Mesothelial cell of epicardium (in vitro differentiated cells): ENCODE data around the gene HCN4. TPM values are rescaled to one million over a fixed set of nuclear protein-coding genes. Genes with fewer than 3 reads are reported as not detected.
A peak's percentile ranks its signal among the peaks of the same experiment; 100 is the strongest.

Experiments
- DNase-seq, 2 experiments: peaks; one replicate each; pipeline ENCODE4 v3.0.0; 2021; ENCODE audit warnings: low spot score in 2 of 2; ENCODE audit not compliant: unreplicated experiment in 2 of 2
- H3K27ac Mint-ChIP-seq: 2 replicates; pipeline ENCODE4 v1.8.0; 2021; ENCODE audit warnings: mixed read lengths
- H3K27me3 Mint-ChIP-seq: 2 replicates; pipeline ENCODE4 v1.8.0; 2021; ENCODE audit warnings: low read depth, mixed read lengths
- H3K36me3 Mint-ChIP-seq: 2 replicates; pipeline ENCODE4 v1.8.0; 2021; ENCODE audit warnings: mixed read lengths
- H3K4me1 Mint-ChIP-seq: 2 replicates; pipeline ENCODE4 v1.8.0; 2021; ENCODE audit warnings: mixed read lengths
- H3K4me3 Mint-ChIP-seq: 2 replicates; pipeline ENCODE4 v1.8.0; 2021; ENCODE audit warnings: mild to moderate bottlenecking, moderate library complexity, mixed read lengths
- H3K9me3 Mint-ChIP-seq: 2 replicates; pipeline ENCODE4 v1.8.0; 2021; ENCODE audit warnings: mixed read lengths
- total RNA-seq: library from RNA; stranded (reverse); gene quantifications from 3 replicates; pipeline ENCODE4 v1.2.1, GENCODE V29; 2021
- TF ChIP-seq, protein P1 (sequence below): fragments of 200-600 bp; sonication (generic); IDR thresholded peaks from one replicate; pipeline ENCODE4 v1.5.0; 2021; ENCODE audit warnings: antibody characterized with exemption; ENCODE audit not compliant: unreplicated experiment

HCN4 gene
- total RNA-seq, 1 donor from 2014 or later = 0.69 TPM

- TF ChIP-seq, protein P1, sequence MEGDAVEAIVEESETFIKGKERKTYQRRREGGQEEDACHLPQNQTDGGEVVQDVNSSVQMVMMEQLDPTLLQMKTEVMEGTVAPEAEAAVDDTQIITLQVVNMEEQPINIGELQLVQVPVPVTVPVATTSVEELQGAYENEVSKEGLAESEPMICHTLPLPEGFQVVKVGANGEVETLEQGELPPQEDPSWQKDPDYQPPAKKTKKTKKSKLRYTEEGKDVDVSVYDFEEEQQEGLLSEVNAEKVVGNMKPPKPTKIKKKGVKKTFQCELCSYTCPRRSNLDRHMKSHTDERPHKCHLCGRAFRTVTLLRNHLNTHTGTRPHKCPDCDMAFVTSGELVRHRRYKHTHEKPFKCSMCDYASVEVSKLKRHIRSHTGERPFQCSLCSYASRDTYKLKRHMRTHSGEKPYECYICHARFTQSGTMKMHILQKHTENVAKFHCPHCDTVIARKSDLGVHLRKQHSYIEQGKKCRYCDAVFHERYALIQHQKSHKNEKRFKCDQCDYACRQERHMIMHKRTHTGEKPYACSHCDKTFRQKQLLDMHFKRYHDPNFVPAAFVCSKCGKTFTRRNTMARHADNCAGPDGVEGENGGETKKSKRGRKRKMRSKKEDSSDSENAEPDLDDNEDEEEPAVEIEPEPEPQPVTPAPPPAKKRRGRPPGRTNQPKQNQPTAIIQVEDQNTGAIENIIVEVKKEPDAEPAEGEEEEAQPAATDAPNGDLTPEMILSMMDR = no peak
- Mint-ChIP-seq H3K27me3 (peaks cover 82% of the 10 kb centered on the region), H3K36me3 (no peaks in the 10 kb centered on the region), H3K9me3 (no peaks in the 10 kb centered on the region), H3K4me1 (peaks cover 17% of the 10 kb centered on the region), H3K4me3 (peak overlapping the region; percentile 41), H3K27ac (no peak overlapping the region)
- DNase-seq = no peak
Measured at GRCh38 chr15:73370151-73370550, 1.4 kb upstream of the HCN4 start.

DNA sequence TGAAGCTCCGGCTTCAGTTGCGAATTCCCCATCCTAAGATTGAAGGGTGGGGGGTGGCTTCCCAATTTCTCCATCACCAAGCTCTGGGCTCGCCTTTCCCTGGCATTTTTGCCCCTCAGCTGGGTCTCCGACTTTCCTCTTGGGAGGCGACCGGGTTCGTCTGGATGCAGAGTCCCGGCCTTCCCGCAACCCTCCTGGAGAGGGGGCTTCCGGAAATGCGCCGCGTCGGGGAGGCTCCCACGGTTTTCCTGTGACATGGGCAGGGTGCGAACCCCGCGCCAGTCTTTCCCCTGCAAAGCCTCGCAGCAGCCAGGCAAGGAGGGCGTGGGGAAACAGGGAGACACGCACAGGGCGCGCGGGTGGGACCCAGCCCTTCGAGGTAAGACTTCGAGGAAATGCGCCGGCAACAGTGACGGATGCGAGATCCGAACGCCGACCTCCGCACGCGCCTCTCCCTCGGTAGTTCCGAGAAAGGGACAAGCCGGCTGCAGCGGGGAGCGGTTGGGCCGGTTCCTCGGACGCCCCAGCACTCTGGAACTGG is 466 bp upstream of the HCN4 start:
- Mint-ChIP-seq H3K4me3 (peak overlapping the region; percentile 64), H3K27ac (no peak overlapping the region), H3K36me3 (no peaks in the 10 kb centered on the region), H3K9me3 (no peaks in the 10 kb centered on the region), H3K27me3 (peaks cover 82% of the 10 kb centered on the region), H3K4me1 (peaks cover 15% of the 10 kb centered on the region)
- no peak for DNase-seq
- TF ChIP-seq, protein P1 = no peak

DNA sequence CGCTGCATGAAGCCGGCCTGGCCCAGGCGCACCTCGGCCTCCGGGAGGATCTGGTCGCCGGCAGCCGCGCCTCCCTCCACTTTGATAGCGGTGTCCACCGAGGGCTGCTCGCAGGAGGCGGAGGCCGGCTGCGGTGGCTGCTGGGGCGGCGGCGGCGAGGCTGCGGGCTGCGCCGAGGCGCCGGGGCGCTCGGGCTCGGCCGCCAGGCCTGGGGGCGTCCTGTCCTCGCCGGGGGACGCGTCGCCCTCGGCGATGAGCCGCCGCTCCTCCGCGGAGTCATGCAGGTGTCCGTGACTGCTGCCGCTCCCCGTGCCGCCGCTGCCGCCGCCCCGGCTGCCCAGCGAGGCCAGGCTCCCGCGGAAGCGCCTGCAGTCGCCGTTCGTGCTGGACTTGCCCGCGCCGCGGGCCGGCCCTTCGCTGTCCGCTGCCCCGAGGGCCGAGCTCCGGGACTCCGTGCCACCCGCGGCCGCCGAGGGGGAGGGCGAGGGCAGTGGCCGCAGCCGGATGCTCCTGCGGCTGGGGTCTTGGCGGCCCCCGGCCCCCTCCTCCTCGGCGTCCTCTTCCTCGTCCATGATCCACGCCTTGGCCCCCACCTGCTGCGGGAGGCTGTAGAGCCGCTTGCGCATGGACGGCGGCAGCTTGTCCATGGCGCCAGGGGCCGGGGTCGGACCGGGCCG is 996 bp downstream of the HCN4 start:
- TF ChIP-seq, protein P1 = no peak
- Mint-ChIP-seq H3K4me3 (peak overlapping the region; percentile 62), H3K27me3 (peaks cover 82% of the 10 kb centered on the region), H3K27ac (no peak overlapping the region), H3K36me3 (no peaks in the 10 kb centered on the region), H3K4me1 (peaks cover 21% of the 10 kb centered on the region), H3K9me3 (no peaks in the 10 kb centered on the region)
- no peak for DNase-seq

DNA sequence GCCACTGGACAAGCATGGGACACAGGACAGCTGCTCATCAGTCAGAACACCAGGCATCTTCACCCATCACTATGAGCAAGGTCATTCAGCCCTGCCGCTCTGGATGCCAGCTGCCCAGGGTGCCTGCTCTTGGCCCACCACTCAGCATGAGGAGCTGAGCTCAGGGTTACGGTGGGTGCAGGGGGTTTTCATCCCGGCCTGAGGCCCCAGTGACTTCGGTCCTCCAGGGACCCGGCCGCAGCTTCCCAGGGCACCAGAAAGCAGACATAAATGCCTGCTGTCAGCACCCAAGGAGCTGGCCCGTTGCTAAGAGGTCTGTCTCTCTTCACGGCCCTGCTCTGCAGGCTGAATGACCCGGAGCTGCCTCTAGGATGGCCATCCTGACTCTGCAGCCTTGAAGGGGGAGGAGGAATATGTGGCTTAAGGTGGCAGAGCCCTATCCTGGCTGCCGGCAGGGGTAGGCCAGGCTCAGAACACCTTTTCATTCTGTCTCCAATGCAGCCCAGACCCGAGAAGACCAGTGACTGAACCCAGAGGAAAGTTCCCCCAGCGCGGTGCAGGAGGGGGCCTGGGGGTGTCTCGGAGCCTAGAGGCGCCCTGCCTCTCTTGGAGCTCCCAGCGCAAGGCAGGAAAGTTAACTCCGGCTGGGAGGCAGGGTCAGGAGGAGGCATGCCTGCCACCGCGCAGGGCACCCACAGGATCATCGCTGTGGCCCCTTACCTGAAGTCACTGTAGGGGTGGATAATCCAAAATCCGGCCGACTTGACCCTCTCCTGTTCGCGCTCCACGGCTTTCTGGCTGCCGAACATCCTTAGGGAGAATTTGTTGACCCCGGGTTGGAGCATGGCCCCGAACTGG is 1.8 kb downstream of the HCN4 start:
- TF ChIP-seq, protein P1 = no peak
- no peak for DNase-seq
- Mint-ChIP-seq H3K27ac (no peak overlapping the region), H3K27me3 (peaks cover 80% of the 10 kb centered on the region), H3K36me3 (no peaks in the 10 kb centered on the region), H3K4me3 (peak overlapping the region; percentile 62), H3K4me1 (peaks cover 21% of the 10 kb centered on the region), H3K9me3 (no peaks in the 10 kb centered on the region)

- Mint-ChIP-seq H3K9me3 (no peaks in the 10 kb centered on the region), H3K4me1 (peaks cover 16% of the 10 kb centered on the region), H3K4me3 (no peak overlapping the region), H3K27ac (no peak overlapping the region), H3K36me3 (no peaks in the 10 kb centered on the region), H3K27me3 (peaks cover 67% of the 10 kb centered on the region)
- no peak for DNase-seq
- TF ChIP-seq, protein P1 = no peak
Measured at GRCh38 chr15:73364070-73364469, 4.7 kb downstream of the HCN4 start.
